HG03520 (cell line): ENCODE data around the gene HAGHL.

ENCODE experiments used
- ATAC-seq: cut with Tn5 transposase; IDR thresholded peaks from one replicate; pipeline ENCODE4 v1.9.1; 2021; ENCODE audit warnings: mild to moderate bottlenecking, moderate library complexity; ENCODE audit not compliant: unreplicated experiment

HAGHL gene

DNA sequence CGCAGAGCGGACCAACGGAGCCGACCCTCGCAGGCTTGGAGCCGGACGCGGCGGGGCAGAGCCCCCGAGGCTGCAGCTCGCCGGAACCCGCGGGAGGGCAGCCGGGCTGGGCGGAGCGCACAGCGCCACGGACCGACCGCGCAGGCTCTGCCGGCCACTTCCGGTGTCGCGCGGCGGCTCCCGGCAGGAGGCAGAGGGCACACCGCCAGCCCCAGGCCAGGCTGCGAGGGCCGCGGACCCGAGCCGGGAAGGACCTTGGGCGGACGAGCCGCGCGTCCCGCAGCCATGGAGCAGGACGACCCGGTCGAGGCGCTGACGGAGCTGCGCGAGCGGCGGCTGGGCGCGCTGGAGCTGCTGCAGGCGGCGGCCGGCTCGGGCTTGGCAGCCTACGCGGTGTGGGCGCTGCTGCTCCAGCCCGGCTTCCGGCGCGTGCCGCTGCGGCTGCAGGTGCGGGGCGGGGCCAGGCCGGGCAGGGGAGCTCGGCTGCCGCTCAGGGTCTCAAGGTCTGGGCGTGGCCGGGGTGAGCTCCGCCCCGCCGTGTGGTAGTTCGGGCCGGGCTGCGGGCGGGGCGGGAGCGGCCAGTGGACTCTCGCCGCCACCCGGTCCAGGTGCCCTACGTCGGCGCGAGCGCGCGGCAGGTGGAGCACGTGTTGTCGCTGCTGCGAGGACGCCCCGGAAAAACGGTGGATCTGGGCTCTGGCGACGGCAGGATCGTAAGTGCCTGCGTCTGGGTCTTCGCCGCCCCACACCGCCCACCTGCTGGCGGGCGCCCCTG, 5.7 kb upstream of the HAGHL start, which contains the start of gene ANTKMT:
Gene ANTKMT (plus strand): TSS at position 157 of the 775 bp plus-strand sequence. CDS start 129 bp downstream, at position 286.
- ATAC-seq: peak; percentile 58

DNA sequence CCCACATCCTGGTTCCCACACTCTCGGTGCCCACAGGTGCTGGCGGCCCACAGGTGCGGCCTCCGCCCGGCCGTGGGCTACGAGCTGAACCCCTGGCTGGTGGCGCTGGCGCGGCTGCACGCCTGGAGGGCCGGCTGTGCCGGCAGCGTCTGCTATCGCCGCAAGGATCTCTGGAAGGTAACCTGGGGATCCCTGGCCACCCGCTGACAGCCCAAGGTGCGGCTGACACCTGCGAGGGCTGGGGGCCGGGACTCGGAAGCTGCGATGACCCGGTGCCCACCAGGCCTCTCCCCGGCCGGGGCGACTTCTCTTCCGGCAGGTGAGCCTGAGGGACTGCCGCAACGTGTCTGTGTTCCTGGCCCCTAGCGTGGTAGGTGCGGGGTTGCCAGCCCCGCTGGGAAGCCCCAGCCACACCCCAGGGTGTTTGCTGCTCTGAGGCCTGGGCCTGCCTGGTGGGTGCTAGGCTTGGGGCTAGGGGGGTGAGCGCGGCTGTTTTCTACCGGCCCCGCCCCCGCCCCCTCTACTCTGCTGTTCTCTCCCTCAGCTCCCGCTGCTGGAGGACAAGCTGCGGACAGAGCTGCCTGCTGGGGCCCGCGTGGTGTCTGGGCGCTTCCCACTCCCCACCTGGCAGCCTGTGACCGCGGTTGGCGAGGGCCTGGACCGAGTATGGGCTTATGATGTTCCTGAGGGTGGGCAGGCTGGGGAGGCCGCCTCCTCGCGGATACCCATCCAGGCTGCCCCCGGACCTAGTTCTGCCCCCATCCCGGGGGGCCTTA, 5.0 kb upstream of the HAGHL start:
- no peak for ATAC-seq

GRCh38 chr16:722835-723633, 3.9 kb upstream of the HAGHL start:
- ATAC-seq: no peak

DNA sequence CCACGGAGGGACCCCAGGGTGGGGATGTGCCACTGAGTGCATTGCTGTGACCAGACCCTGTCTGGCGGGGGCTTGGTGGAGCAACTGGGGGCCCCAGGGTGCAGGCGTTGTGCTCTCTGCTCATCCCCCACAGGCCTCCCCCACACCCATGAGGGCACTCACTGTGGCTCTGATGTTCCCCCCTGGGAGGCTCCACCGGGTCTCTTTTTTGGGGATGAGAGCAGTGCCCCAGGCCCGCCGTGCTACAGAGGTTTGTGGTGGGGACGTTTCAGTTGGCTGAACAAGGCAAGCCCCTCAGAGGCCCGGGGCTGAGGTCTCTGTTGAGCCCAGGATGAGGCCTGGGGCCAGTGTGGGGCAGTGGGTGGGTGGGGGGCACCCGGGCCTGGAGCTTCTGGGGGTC, 3.2 kb upstream of the HAGHL start:
- ATAC-seq: no peak

DNA sequence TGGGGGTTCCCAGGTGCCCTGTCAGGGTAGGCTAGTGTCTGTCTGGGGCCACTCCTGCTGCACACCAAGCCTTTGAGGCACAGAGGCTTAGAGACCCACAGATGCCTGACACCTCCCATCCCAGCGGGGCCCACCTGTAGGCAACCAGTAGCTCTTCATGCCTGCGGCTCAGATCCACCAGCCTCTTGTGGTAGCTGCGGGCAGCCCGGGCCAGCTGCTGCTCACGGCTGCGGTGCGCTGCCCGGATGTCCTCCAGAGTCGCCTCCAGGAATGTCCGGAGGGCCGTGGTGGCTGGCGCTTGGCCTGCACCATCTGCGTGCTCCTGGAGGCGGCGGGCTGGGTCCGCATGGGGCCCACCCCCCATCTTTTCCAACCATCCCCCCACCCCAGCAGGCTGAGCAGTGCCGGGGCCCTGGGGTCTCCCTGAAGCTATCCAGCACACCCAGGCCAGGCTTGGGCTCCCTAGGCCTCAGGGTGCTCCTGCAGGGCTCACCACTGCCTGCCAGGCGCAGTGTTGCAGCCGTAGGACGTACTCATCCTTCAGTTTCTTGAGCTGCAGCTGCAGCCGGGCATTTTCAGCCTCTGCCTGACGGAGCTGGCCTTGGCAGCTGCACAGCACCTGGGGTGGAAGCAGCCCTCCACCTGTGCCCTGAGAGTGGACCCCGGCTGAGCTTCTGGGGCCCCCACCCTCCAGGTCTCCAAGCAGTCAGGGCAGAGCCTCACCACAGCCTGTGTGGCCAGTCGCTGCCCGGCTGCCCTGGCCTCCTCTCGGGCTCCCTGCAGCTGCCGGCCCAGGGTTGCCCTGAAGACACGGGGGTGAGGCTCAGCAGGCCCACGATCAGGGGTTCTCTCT, 2.5 kb upstream of the HAGHL start:
- ATAC-seq: no peak

DNA sequence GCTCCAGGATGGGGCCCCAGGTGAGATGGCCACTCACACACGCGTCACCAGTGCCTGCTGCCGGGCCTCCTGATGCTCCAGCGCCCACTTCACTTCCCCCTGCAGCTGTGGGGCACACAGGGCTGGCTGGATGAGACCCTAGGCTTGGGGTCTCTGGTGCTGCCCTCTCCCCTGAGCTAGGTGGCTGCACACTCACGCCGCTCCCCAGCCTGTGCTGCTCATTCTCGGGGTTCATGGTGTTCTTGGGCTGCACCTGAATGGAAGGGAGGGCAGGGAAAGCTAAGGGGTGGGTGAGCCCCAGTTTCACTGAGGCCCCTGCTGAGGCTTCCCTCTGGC, 1.9 kb upstream of the HAGHL start:
- ATAC-seq: no peak

DNA sequence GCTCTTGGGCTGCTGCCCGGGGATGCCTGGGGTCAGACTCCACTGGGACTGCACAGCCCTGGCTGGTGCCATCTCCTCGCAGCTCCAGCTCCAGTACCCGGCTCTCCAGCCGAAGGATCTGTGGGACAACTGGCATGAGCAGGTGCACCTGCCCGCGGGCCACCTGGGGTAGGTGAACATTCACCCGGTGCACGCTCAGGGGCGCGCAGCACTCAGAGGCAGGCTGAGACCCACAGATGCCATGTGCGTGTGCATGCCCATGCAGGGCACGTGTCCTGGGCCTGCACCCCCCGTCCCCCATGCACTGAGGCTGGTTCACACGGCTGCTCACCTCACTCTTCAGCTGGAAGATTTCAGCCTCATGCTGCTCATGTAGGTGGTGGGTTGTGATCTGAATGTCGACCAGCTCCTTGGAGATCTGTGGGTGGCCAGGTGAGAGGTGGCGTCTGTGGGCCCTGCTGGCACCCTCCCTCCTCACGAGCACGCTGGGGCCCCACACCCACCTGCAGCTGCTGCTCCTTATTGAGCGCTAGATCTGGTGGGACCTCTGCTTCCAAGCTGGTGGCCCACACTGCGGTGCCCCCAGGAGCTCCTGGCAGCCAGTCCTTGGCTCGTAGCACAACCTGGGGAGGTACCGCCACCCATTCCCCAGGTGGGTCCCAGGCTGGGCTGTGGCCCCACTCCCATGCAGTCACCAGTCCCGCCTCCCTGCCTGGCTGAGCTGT, 1.3 kb upstream of the HAGHL start:
- no peak for ATAC-seq

GRCh38 chr16:726188-726437, 793 bp upstream of the HAGHL start:
- no peak for ATAC-seq

- ATAC-seq: peak; percentile 3
Observed at GRCh38 chr16:727291-727977, 528 bp downstream of the HAGHL start.

GRCh38 chr16:728131-728889, 1.4 kb downstream of the HAGHL start:
- peak; percentile 36 for ATAC-seq

DNA sequence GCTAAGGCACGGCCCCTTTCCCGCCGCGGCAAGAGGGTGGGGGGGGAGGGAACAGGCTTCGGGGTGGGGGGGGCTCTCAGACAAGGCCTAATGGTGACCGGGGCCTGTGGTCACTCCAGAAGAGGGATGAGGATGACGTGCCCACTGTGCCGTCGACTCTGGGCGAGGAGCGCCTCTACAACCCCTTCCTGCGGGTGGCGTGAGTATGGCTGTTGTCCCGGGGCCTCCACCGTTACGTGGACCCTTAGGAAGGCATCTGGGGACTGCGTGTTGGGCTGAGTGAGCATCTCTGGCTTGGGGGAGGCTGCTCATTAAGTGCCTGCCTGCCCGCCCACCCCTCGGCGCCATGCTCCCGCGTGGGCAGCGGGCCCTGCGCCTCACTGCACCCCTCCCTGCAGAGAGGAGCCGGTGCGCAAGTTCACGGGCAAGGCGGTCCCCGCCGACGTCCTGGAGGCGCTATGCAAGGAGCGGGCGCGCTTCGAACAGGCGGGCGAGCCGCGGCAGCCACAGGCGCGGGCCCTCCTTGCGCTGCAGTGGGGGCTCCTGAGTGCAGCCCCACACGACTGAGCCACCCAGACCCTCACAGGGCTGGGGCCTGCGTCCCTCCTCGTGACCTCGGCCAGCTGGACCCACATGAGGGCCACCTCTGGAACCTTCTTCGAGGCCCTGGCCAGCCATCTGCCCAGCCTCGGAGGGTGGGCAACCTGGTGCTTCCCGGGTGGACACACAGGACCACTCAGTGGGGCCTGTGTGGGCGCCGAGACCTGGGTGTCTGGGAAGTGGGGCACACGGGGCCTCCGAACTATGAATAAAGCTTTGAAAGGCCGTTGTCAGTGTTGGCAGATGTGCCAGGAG, 2.2 kb downstream of the HAGHL start:
- ATAC-seq: no peak

DNA sequence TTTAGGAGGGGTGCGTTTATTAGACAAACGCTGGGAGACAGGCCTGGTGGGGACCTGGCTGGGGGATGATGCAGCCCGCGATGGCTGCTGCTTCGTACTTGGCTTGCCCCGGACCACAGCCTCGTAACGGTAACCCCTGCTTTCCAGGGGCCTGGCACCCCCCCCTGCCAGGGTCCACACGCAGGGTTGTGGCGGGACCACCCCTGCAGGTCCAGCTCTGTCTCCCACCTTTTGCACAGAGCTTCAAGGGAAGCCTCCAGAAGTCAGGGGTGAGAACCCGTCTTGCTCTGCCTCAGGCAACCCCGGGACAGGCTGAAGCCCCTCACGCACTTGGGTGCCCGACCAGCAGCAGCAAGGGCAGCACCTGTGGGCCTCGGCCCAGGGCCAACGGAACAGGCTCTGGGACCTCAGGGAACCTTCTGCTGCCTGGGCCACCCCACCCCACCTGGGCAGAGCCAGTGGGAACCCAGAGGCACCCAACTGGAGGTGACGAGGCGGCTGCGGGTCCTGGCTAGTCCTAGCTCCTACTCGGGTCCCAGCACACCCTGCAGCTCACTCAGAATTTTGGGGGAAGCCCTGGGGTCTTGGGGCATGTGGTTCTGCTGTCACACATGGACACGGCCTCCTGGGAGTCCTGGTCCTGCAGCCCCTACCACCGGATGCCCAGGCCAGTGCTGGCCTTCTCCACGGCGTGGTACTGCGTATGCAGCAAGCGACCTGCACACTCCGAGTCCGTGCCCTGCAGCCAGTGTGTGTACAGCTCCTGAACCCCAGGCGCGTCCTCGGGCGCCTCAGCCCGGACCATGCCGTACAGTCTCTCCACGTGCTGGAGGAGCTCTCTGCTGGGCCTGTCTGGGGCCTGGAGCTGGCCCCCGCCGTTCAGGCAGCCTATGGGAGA, 3.1 kb downstream of the HAGHL start:
- no peak for ATAC-seq

- no peak for ATAC-seq
Observed at GRCh38 chr16:730666-731509, 4.0 kb downstream of the HAGHL start.

DNA sequence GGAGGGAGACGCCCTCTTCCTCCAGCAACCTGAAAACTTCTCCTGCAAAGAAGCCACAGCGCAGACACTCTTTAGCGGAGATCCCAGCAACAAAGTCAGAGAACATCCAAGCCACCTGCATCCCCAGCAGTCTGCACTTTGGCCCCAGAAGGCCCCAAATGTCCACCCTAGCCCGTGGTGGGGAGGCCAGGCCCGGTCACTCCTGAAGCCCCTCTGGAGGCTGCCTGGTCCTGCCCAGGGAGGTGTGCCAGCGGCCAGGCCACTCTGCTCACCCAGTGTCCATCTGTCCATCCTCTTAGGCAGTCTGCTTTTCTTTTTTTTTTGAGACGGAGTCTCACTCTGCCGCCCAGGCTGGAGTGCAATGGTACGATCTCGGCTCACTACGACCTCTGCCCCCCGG, 5.4 kb downstream of the HAGHL start:
- ATAC-seq: no peak

- no peak for ATAC-seq
Observed at GRCh38 chr16:732936-733335, 6.0 kb downstream of the HAGHL start.
